ENCODE measurements around the gene RALY.

Gene RALY

DNA sequence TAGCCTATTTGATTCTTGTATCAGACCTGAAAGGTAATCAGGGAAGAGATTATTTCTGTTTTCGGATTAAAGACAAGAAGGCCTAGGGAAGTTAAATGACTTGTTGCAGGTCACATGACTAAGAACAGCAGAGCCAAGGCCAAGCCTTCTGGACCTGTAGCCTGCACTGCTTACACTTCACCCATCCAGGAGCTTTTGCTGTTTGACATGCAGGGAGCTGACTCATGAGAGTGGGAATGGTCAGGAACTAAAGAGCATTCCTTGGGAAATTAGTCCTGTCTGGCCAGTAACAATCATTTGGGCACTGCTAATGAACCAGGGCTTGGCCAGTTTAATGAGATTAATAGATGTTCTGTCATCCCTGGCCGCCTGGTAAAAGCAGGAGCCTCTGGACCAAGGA is 71.5 kb downstream of the RALY start:
- TF ChIP-seq CTCF (IDR thresholded peaks at IDR 0.05; ENCODE audit: insufficient read depth, low read depth, low read length, missing control alignments), result no peak
- H3K4me3 ChIP-seq (ENCODE audit: low read length), result no peak overlapping the region
- peak; percentile 60 for DNase-seq (ENCODE audit: low read depth)

GRCh38 chr20:34066476-34067090 is 72.9 kb downstream of the RALY start:
- no peak overlapping the region for H3K4me3 ChIP-seq (ENCODE audit: low read length)
- TF ChIP-seq CTCF (IDR thresholded peaks at IDR 0.05; ENCODE audit: insufficient read depth, low read depth, low read length, missing control alignments), result no peak
- DNase-seq (ENCODE audit: low read depth), result peak; percentile 59

DNA sequence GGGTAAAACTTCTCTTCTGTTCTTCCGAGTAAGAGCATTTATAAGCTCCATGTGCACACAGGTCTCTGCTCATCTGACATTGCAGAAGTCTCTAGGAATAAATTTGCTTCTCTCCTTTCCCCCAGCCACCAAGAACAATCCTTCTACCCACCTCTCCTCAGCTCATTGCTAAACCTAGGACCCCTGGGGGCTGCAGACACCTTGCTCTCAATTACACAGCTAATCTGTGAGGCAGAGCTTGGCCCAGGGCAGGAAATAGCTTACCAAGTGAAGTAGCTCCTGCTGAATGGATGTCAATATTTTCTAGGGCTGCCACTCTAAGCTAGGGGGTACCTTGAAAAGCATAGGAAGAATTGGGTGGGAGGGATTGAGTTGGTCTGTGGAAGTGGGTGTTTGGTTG is 74.3 kb downstream of the RALY start:
- H3K4me3 ChIP-seq (ENCODE audit: low read length), result no peak overlapping the region
- TF ChIP-seq CTCF (IDR thresholded peaks at IDR 0.05; ENCODE audit: insufficient read depth, low read depth, low read length, missing control alignments), result no peak
- DNase-seq (ENCODE audit: low read depth), result no peak

DNA sequence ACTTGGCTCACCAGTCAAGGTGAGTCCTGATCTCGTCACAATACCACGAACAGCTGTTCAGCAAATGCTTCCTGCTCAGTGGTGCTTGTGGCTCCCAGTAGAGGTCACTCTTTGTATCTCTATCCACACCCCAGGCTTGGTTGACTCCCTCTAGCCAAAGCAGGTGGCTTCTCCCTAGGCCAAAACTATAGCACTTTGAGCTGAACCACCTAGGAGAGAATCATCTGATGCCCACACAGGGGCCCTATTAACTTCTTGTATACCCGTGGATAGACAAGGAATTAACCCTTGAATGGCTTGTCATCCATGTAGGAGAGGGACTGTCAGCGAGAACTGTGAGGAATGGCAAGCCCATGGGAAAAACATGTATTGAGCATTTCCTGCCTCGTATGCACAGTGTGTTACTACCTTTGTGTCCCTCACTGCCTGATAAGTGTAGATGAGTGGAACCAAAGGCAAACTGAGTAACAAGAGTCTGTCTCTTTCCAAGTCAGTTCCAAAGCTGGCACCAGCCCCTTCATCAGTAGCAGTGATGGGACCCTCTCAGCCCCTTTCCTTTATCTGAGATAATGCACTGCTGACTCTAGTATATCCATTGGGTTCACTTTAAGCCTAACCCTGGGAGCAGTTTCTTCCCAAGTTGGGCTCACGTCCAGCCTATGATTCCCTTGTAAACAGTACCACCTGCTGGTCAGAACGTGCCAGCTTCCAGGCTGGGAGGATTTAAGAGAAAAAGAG is 75.8 kb downstream of the RALY start:
- TF ChIP-seq CTCF (IDR thresholded peaks at IDR 0.05; ENCODE audit: insufficient read depth, low read depth, low read length, missing control alignments), result peak; percentile 89
- peak; percentile 86 for DNase-seq (ENCODE audit: low read depth)
- H3K4me3 ChIP-seq (ENCODE audit: low read length), result no peak overlapping the region

DNA sequence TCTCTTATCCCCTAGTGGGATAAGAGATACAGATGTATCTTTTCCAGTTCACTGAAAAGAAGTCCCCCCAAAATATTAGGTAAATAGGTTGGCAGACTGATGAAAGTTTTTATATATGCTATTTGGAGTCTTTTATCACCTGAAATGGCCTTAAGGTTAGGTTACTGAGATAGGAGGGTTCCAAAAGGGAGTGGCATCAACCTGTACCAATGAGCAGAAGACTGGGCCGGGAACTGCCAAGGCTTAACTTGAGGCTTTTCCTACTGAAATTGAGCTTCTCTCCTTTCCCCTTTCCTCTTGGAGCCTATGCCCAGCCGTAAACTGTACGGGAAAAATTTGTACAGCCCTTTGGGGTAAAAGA is 76.3 kb downstream of the RALY start:
- no peak for TF ChIP-seq CTCF (IDR thresholded peaks at IDR 0.05; ENCODE audit: insufficient read depth, low read depth, low read length, missing control alignments)
- no peak for DNase-seq (ENCODE audit: low read depth)
- H3K4me3 ChIP-seq (ENCODE audit: low read length), result no peak overlapping the region

DNA sequence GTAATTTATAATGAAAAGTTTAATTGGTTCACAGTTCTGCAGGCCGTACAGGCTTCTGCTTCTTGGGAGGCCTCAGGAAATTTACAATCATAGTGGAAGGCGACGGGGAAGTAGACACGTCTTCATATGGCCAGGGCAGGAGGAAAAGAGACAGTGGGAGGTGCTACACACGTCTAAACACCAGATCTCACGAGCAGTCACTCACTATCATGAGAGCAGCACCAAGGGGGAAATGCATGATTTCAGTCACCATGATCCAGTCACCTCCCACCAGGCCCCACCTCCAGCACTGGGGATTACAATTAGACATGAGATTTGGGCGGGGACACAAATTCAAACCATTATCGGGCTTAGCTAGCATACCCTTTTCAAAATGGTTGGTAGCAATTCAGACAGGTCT is 77.1 kb downstream of the RALY start:
- no peak for DNase-seq (ENCODE audit: low read depth)
- TF ChIP-seq CTCF (IDR thresholded peaks at IDR 0.05; ENCODE audit: insufficient read depth, low read depth, low read length, missing control alignments), result no peak
- no peak overlapping the region for H3K4me3 ChIP-seq (ENCODE audit: low read length)

DNA sequence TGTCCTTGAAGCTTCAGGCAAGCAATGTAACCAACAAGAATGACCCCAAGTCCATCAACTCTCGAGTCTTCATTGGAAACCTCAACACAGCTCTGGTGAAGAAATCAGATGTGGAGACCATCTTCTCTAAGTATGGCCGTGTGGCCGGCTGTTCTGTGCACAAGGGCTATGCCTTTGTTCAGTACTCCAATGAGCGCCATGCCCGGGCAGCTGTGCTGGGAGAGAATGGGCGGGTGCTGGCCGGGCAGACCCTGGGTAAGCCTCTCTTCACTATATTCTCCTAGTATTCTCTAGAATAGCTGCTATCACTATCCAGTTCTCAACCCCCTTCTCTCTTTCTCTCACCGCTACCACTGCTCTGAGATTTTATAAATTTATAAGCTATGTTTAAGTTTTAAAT is 78.4 kb downstream of the RALY start:
- no peak for TF ChIP-seq CTCF (IDR thresholded peaks at IDR 0.05; ENCODE audit: insufficient read depth, low read depth, low read length, missing control alignments)
- DNase-seq (ENCODE audit: low read depth), result no peak
- H3K4me3 ChIP-seq (ENCODE audit: low read length), result no peak overlapping the region
